HepG2 (cell line): Measurements from ENCODE around the gene PTPDC1. TPM values are rescaled to one million over a fixed set of nuclear protein-coding genes. Genes with fewer than 3 reads are reported as not detected.

Experiments
- ATAC-seq: fragments of 200-7000 bp; cut with Tn5 transposase; 3 replicates; pipeline ENCODE4 v1.9.1; 2020; ENCODE audit warnings: mild to moderate bottlenecking, moderate library complexity
- BruUV-seq: library from RNA; stranded (reverse); fragments of 400-500 nt; replicated peaks from 2 replicates; lab custom pipeline; 2021; lab: Mats Ljungman, UMichigan
- CTCF ChIA-PET: fragments of 300-600 bp; formaldehyde crosslinking; extraction: SDS; loops from one replicate; lab custom pipeline; 2021; ENCODE audit warnings: low total read pairs, inconsistent platforms, low intra/inter-chr PET ratio; lab: Yijun Ruan, JAX
- POLR2A ChIA-PET: fragments of 350-600 bp; sonication (Branson Sonifier 250); formaldehyde crosslinking; loops from one replicate; lab custom pipeline; 2020; ENCODE audit warnings: antibody characterized with exemption, inconsistent platforms; lab: Yijun Ruan, JAX
- DNase-seq: peaks from one replicate; pipeline ENCODE4 v3.0.0-alpha.2; 2015; ENCODE audit warnings: low spot score
- FAIRE-seq: peaks from 3 replicates; lab custom pipeline; 2011; peaks lifted over from hg19 to GRCh38; lab: Jason Lieb, UNC
- H2AFZ ChIP-seq: one replicate; pipeline ENCODE4 v1.6.1; 2011; ENCODE audit warnings: low read length, inconsistent platforms
- H3K27ac ChIP-seq: fragments of 300-600 bp; 3 replicates; pipeline ENCODE4 v1.8.0; 2011; ENCODE audit warnings: mixed run types, mild to moderate bottlenecking, mixed read lengths, low read length, inconsistent platforms; ENCODE audit not compliant: insufficient read depth; ENCODE audit errors: extremely low read length
- H3K27me3 ChIP-seq, 2 experiments: fragments of 200-600 bp in 1 of 2; 2 replicates in 1 of 2; 3 replicates in 1 of 2; pipeline versions ENCODE4 v1.6.0 to v1.8.0; 2011; ENCODE audit warnings: low read length in 2 of 2, mild to moderate bottlenecking in 2 of 2, moderate library complexity in 2 of 2, inconsistent platforms in 1 of 2; ENCODE audit not compliant: insufficient read depth in 2 of 2, control insufficient read depth in 1 of 2
- H3K36me3 ChIP-seq, 2 experiments: fragments of 200-600 bp in 1 of 2; replicated peaks in 1 of 2; 2 replicates in 1 of 2; 3 replicates in 1 of 2; pipeline versions ENCODE4 v1.5.1 to v1.8.0; 2011; ENCODE audit warnings: low read length in 2 of 2, inconsistent platforms in 1 of 2; ENCODE audit not compliant: insufficient read depth in 2 of 2, control insufficient read depth in 1 of 2
- H3K4me1 ChIP-seq: 2 replicates; pipeline ENCODE4 v1.5.1; 2012; ENCODE audit warnings: low read length, inconsistent platforms; ENCODE audit not compliant: insufficient read depth
- H3K4me2 ChIP-seq: 2 replicates; pipeline ENCODE4 v1.6.0; 2011; ENCODE audit warnings: low read depth, low read length, inconsistent platforms
- H3K4me3 ChIP-seq, 3 experiments: fragments of 200-600 bp in 1 of 3; sonication (generic), shearing (Covaris generic) in 1 of 3; replicated peaks in 1 of 3; 2 replicates each; pipeline ENCODE4 v1.5.1; 2011 to 2016; ENCODE audit warnings: low read length in 3 of 3, inconsistent platforms in 2 of 3, low read depth in 2 of 3, mild to moderate bottlenecking in 2 of 3, control low read depth in 1 of 3, mixed read lengths in 1 of 3; ENCODE audit not compliant: insufficient read depth in 1 of 3
- H3K79me2 ChIP-seq: one replicate; pipeline ENCODE4 v1.6.1; 2011; ENCODE audit warnings: low read length, inconsistent platforms; ENCODE audit not compliant: insufficient read depth
- H3K9ac ChIP-seq: 2 replicates; pipeline ENCODE4 v1.6.0; 2011; ENCODE audit warnings: mild to moderate bottlenecking, low read depth, low read length, inconsistent platforms; ENCODE audit not compliant: insufficient read depth
- H3K9me3 ChIP-seq: 2 replicates; pipeline ENCODE4 v1.5.1; 2012; ENCODE audit warnings: mild to moderate bottlenecking, low read length
- H4K20me1 ChIP-seq: 2 replicates; pipeline ENCODE4 v1.6.0; 2011; ENCODE audit warnings: inconsistent platforms, mild to moderate bottlenecking, low read length, moderate library complexity; ENCODE audit not compliant: insufficient read depth
- CENPBD1 ChIP-seq: sonication (generic); formaldehyde crosslinking; IDR thresholded peaks from 2 replicates; pipeline ENCODE4 v1.8.0; 2022; ENCODE audit warnings: missing genetic modification reagents, low read depth, mild to moderate bottlenecking, borderline replicate concordance
- HMGXB3 ChIP-seq: sonication (generic); formaldehyde crosslinking; IDR thresholded peaks from 2 replicates; pipeline ENCODE4 v1.4.0; 2020; ENCODE audit warnings: missing genetic modification reagents, borderline replicate concordance
- NCOA2 ChIP-seq: sonication (generic); formaldehyde crosslinking; IDR thresholded peaks from 2 replicates; pipeline ENCODE4 v1.8.0; 2022; ENCODE audit warnings: inconsistent platforms
- TRIM22 ChIP-seq: fragments of 450-650 bp; IDR thresholded peaks from 2 replicates; pipeline ENCODE4 v1.6.1; 2017
- ZFP91 ChIP-seq: sonication (generic); formaldehyde crosslinking; IDR thresholded peaks from 2 replicates; pipeline ENCODE4 v1.9.0; 2022; ENCODE audit warnings: missing genetic modification reagents, mild to moderate bottlenecking, borderline replicate concordance
- ZNF343 ChIP-seq: sonication (generic); formaldehyde crosslinking; IDR thresholded peaks from 2 replicates; pipeline ENCODE4 v1.4.0; 2020; ENCODE audit warnings: mild to moderate bottlenecking, missing genetic modification reagents
- ZNF414 ChIP-seq: sonication (generic); formaldehyde crosslinking; IDR thresholded peaks from 2 replicates; pipeline ENCODE4 v1.5.0; 2020; ENCODE audit warnings: missing genetic modification reagents
- ZNF572 ChIP-seq: sonication (generic); formaldehyde crosslinking; IDR thresholded peaks from 2 replicates; pipeline ENCODE4 v1.5.1; 2020; ENCODE audit warnings: mild to moderate bottlenecking, missing genetic modification reagents
- ZNF841 ChIP-seq: sonication (generic); formaldehyde crosslinking; IDR thresholded peaks from 2 replicates; pipeline ENCODE4 v1.8.1; 2023; ENCODE audit warnings: missing genetic modification reagents, borderline replicate concordance
- ZSCAN21 ChIP-seq: sonication (generic); formaldehyde crosslinking; IDR thresholded peaks from 2 replicates; pipeline ENCODE4 v1.8.0; 2022; ENCODE audit warnings: mild to moderate bottlenecking, missing genetic modification reagents, moderate library complexity, borderline replicate concordance
- ZSCAN25 ChIP-seq: sonication (generic); formaldehyde crosslinking; IDR thresholded peaks from 2 replicates; pipeline ENCODE4 v1.8.0; 2022; ENCODE audit warnings: mild to moderate bottlenecking, missing genetic modification reagents
- WGBS: methylation state at CpG from one replicate; pipeline ENCODE4 v1.1.6; 2017; ENCODE audit warnings: low lambda C conversion rate; 5-methylcytosine and 5-hydroxymethylcytosine counted together
- in situ Hi-C: cut with HindIII; loops from 2 replicates; pipeline ENCODE4 v1.10.0; 2017; ENCODE audit warnings: low pct_unique_long_range_greater_than_20kb; ENCODE audit not compliant: extremely low pct_ligation_motif_present
- intact Hi-C: fragments of 100-400 bp; cut with micrococcal nuclease; formaldehyde crosslinking; loops from one replicate; pipeline ENCODE4 v1.10.0; 2022; ENCODE audit not compliant: unreplicated experiment
- polyA plus RNA-seq, 8 experiments: library from polyadenylated mRNA; depleted of rRNA in 3 of 8; stranded (reverse) in 7 of 8; unstranded in 1 of 8; fragments of >200 nt; fragmentation: Illumina TruSeq in 4 of 8; extraction: Trizol in 4 of 8; gene quantifications; 2 replicates each; pipeline versions ENCODE4 v1.2.1 to v1.2.3, GENCODE V29; 2011 to 2016; ENCODE audit warnings: low read depth in 4 of 8, missing spikeins in 1 of 8, mixed read lengths in 1 of 8; ENCODE audit not compliant: insufficient read depth in 1 of 8
- total RNA-seq, 5 experiments: library from RNA; depleted of rRNA; stranded (reverse); fragments of >200 nt; fragmentation: Illumina TruSeq; extraction: Trizol; gene quantifications; 2 replicates each; pipeline ENCODE4 v1.2.3, GENCODE V29; 2016; ENCODE audit warnings: low read depth in 1 of 5

Gene PTPDC1
- total and polyA plus RNA-seq, 2 of the 13 experiments (the other 11 are each of a cell fraction or from before 2014, with no cell fraction given) = 6.1 to 8.6 TPM

GRCh38 chr9:94081435-94081834 is 2.8 kb upstream of the PTPDC1 start (continued):
- no peak for TF ChIP-seq ZSCAN25
- TF ChIP-seq ZFP91 = no peak
- TF ChIP-seq ZNF343 (CRISPR knock-in tag) = no peak
- no peak for TF ChIP-seq ZNF572 (CRISPR knock-in tag)
- TF ChIP-seq TRIM22 = no peak

- ATAC-seq = no peak
- TF ChIP-seq ZSCAN21 (CRISPR knock-in tag) (no peak), CENPBD1 (CRISPR knock-in tag) (no peak), NCOA2 (CRISPR knock-in tag) (no peak), HMGXB3 (CRISPR knock-in tag) (no peak), ZNF841 (CRISPR knock-in tag) (no peak), ZNF414 (CRISPR knock-in tag) (no peak)
- Histone ChIP-seq H3K4me1 (peaks cover 19% of the 10 kb centered on the region), H3K4me3 (no peak overlapping the region), H2AFZ (no peak overlapping the region), H3K79me2 (no peaks in the 10 kb centered on the region), H3K27ac (no peak overlapping the region), H3K36me3 (no peaks in the 10 kb centered on the region; a peak in 2 of 5 replicates), H3K9ac (no peak overlapping the region), H3K4me2 (no peak overlapping the region), H3K9me3 (no peaks in the 10 kb centered on the region), H4K20me1 (no peaks in the 10 kb centered on the region), H3K27me3 (no peaks in the 10 kb centered on the region)
- intact Hi-C loops = no loop called here
- ChIA-PET POLR2A (no interaction called here), CTCF (no interaction called here)
- no peak for FAIRE-seq
- in situ Hi-C loops = no loop called here
- DNase-seq = no peak
- no TSS peak for BruUV-seq
- 95% methylated on average over 8 of the region's 8 CpGs for WGBS
Measured at GRCh38 chr9:94081864-94082463, 2.3 kb upstream of the PTPDC1 start.
